ENCODE data around the gene BLTP3B. TPM values are rescaled to one million over a fixed set of nuclear protein-coding genes. Genes with fewer than 3 reads are reported as not detected.
"Not testable (repeated sequence)": the region's sequence is repeated elsewhere in the genome, so short reads cannot be mapped to it uniquely, and the experiment has no call there.

Gene BLTP3B
- total RNA-seq, 2 donors from 2014 or later: 29.1 to 40.6 TPM

GRCh38 chr12:100185361-100185894 is 42.8 kb upstream of the BLTP3B start:
- no peak for DNase-seq
- Histone ChIP-seq H3K36me3 (ENCODE audit: control insufficient read depth, insufficient read depth, low read length) (peaks cover 2% of the 10 kb centered on the region), H3K27ac (ENCODE audit: low read depth, low read length) (no peak overlapping the region), H3K9ac (ENCODE audit: extremely low read depth, low read length, poor library complexity, severe bottlenecking) (no peak overlapping the region), H3K27me3 (ENCODE audit: control insufficient read depth, insufficient read depth, low read length, poor library complexity, severe bottlenecking) (no peaks in the 10 kb centered on the region), H3K4me3 (ENCODE audit: low read length) (no peak overlapping the region), H3K9me3 (ENCODE audit: control insufficient read depth, low read length) (no peaks in the 10 kb centered on the region), H3K4me1 (ENCODE audit: control insufficient read depth, insufficient read depth, low read length) (peaks cover 7% of the 10 kb centered on the region)
- H3K27ac Mint-ChIP-seq: no peak overlapping the region
- 90% methylated on average over 4 to 5 of the region's 5 CpGs for WGBS, 2 experiments (ENCODE audit: insufficient coverage in 1 of 2, insufficient read length in 1 of 2)
- H3K4me1 Mint-ChIP-seq: peaks cover 6% of the 10 kb centered on the region
- no peaks in the 10 kb centered on the region for H3K9me3 Mint-ChIP-seq
- H3K27me3 Mint-ChIP-seq (ENCODE audit: insufficient read depth): no peaks in the 10 kb centered on the region
- TF ChIP-seq, protein P1, sequence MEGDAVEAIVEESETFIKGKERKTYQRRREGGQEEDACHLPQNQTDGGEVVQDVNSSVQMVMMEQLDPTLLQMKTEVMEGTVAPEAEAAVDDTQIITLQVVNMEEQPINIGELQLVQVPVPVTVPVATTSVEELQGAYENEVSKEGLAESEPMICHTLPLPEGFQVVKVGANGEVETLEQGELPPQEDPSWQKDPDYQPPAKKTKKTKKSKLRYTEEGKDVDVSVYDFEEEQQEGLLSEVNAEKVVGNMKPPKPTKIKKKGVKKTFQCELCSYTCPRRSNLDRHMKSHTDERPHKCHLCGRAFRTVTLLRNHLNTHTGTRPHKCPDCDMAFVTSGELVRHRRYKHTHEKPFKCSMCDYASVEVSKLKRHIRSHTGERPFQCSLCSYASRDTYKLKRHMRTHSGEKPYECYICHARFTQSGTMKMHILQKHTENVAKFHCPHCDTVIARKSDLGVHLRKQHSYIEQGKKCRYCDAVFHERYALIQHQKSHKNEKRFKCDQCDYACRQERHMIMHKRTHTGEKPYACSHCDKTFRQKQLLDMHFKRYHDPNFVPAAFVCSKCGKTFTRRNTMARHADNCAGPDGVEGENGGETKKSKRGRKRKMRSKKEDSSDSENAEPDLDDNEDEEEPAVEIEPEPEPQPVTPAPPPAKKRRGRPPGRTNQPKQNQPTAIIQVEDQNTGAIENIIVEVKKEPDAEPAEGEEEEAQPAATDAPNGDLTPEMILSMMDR (conservative IDR thresholded peaks at IDR 0.05): no peak
- no peak overlapping the region for H3K4me3 Mint-ChIP-seq
- peaks cover 9% of the 10 kb centered on the region for H3K36me3 Mint-ChIP-seq (ENCODE audit: low read depth)

DNA sequence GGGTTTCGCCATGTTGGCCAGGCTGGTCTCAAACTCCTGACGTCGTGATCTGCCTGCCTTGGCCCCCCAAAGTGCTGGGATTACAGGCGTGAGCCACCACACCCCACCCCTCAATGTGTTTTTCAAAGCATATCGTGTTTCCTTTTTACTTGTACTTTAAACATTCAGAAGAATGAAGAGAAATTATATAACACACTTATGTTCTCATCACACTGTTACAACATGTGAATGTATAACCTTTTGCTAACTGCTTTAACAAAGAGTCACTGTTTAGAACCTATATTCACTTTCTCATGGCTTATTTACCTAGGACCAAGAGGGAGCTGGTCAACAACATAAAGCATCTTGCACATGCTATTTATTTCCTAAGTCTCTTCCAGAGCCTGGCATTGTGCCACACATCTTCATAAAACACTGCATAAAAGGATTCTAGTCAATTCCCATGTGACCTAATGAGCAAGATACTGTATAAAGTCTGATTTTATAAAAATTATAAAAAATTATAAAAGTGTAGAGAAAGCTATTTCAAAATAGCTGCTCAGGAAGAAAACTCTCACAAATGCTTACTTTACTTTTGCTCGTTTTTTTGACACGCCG is 42.0 kb upstream of the BLTP3B start:
- Mint-ChIP-seq H3K4me1 (peaks cover 6% of the 10 kb centered on the region), H3K36me3 (ENCODE audit: low read depth) (peaks cover 9% of the 10 kb centered on the region), H3K9me3 (no peaks in the 10 kb centered on the region), H3K27ac (no peak overlapping the region), H3K4me3 (no peak overlapping the region), H3K27me3 (ENCODE audit: insufficient read depth) (no peaks in the 10 kb centered on the region)
- no peaks in the 10 kb centered on the region for H3K9me3 ChIP-seq (ENCODE audit: control insufficient read depth, low read length)
- peaks cover 7% of the 10 kb centered on the region for H3K4me1 ChIP-seq (ENCODE audit: control insufficient read depth, insufficient read depth, low read length)
- WGBS, 2 experiments (ENCODE audit: insufficient coverage in 1 of 2, insufficient read length in 1 of 2): 88 to 94% methylated on average over 4 to 8 of the region's 8 CpGs
- H3K9ac ChIP-seq (ENCODE audit: extremely low read depth, low read length, poor library complexity, severe bottlenecking): no peak overlapping the region
- no peaks in the 10 kb centered on the region for H3K27me3 ChIP-seq (ENCODE audit: control insufficient read depth, insufficient read depth, low read length, poor library complexity, severe bottlenecking)
- TF ChIP-seq, protein P1 (conservative IDR thresholded peaks at IDR 0.05): no peak
- peaks cover 4% of the 10 kb centered on the region for H3K36me3 ChIP-seq (ENCODE audit: control insufficient read depth, insufficient read depth, low read length)
- no peak for DNase-seq
- no peak overlapping the region for H3K4me3 ChIP-seq (ENCODE audit: low read length)
- H3K27ac ChIP-seq (ENCODE audit: low read depth, low read length): no peak overlapping the region

GRCh38 chr12:100179252-100179651 is 36.6 kb upstream of the BLTP3B start:
- no peaks in the 10 kb centered on the region for H3K9me3 ChIP-seq (ENCODE audit: control insufficient read depth, low read length)
- TF ChIP-seq, protein P1 (conservative IDR thresholded peaks at IDR 0.05): no peak
- Mint-ChIP-seq H3K4me1 (no peaks in the 10 kb centered on the region), H3K4me3 (no peak overlapping the region), H3K9me3 (no peaks in the 10 kb centered on the region), H3K27ac (no peak overlapping the region), H3K27me3 (ENCODE audit: insufficient read depth) (no peaks in the 10 kb centered on the region), H3K36me3 (ENCODE audit: low read depth) (peaks cover 9% of the 10 kb centered on the region)
- no peak for DNase-seq
- H3K4me3 ChIP-seq (ENCODE audit: low read length): no peak overlapping the region
- H3K36me3 ChIP-seq (ENCODE audit: control insufficient read depth, insufficient read depth, low read length): peaks cover 10% of the 10 kb centered on the region
- H3K27ac ChIP-seq (ENCODE audit: low read depth, low read length): no peak overlapping the region
- H3K27me3 ChIP-seq (ENCODE audit: control insufficient read depth, insufficient read depth, low read length, poor library complexity, severe bottlenecking): no peaks in the 10 kb centered on the region
- no peak overlapping the region for H3K9ac ChIP-seq (ENCODE audit: extremely low read depth, low read length, poor library complexity, severe bottlenecking)
- WGBS, 2 experiments (ENCODE audit: insufficient coverage in 1 of 2, insufficient read length in 1 of 2): 88 to 90% methylated on average over 1 to 2 of the region's 2 CpGs
- no peaks in the 10 kb centered on the region for H3K4me1 ChIP-seq (ENCODE audit: control insufficient read depth, insufficient read depth, low read length)

GRCh38 chr12:100176493-100176892 is 33.8 kb upstream of the BLTP3B start:
- H3K4me1 ChIP-seq (ENCODE audit: control insufficient read depth, insufficient read depth, low read length); H3K27ac Mint-ChIP-seq; H3K27me3 ChIP-seq (ENCODE audit: control insufficient read depth, insufficient read depth, low read length, poor library complexity, severe bottlenecking); H3K4me3 ChIP-seq (ENCODE audit: low read length); DNase-seq; H3K9ac ChIP-seq (ENCODE audit: extremely low read depth, low read length, poor library complexity, severe bottlenecking); H3K27ac ChIP-seq (ENCODE audit: low read depth, low read length); H3K9me3 Mint-ChIP-seq; H3K9me3 ChIP-seq (ENCODE audit: control insufficient read depth, low read length); H3K27me3 Mint-ChIP-seq (ENCODE audit: insufficient read depth); H3K4me3 Mint-ChIP-seq; H3K4me1 Mint-ChIP-seq: not testable (repeated sequence)
- 92 to 93% methylated on average over 8 of the region's 8 CpGs for WGBS, 2 experiments (ENCODE audit: insufficient coverage in 1 of 2, insufficient read length in 1 of 2)
- H3K36me3 ChIP-seq (ENCODE audit: control insufficient read depth, insufficient read depth, low read length): peaks cover 14% of the 10 kb centered on the region
- peaks cover 18% of the 10 kb centered on the region for H3K36me3 Mint-ChIP-seq (ENCODE audit: low read depth)

All from endodermal cell (in vitro differentiated cells).